Epithelial cell of proximal tubule (primary cell): Measurements from ENCODE around the gene PPP2R2D. TPM values are rescaled to one million over a fixed set of nuclear protein-coding genes. Genes with fewer than 3 reads are reported as not detected.

Source experiments
- DNase-seq: peaks from one replicate; pipeline ENCODE4 v3.0.0-alpha.2; 2011; ENCODE audit warnings: low read depth
- H3K4me3 ChIP-seq: 2 replicates; pipeline ENCODE4 v1.5.1; 2011; ENCODE audit warnings: low read depth, mild to moderate bottlenecking, low read length
- total RNA-seq: library from RNA; depleted of rRNA; stranded (reverse); fragments of >200 nt; gene quantifications from 2 replicates; pipeline ENCODE4 v1.2.3, GENCODE V29; 2015
- TF ChIP-seq, protein P1 (sequence below): conservative IDR thresholded peaks from 2 replicates; pipeline ENCODE4 v1.5.1; 2012; ENCODE audit warnings: low read depth, mild to moderate bottlenecking, low read length

PPP2R2D gene
- total RNA-seq, 1 donor from 2014 or later: 28.6 TPM

DNA sequence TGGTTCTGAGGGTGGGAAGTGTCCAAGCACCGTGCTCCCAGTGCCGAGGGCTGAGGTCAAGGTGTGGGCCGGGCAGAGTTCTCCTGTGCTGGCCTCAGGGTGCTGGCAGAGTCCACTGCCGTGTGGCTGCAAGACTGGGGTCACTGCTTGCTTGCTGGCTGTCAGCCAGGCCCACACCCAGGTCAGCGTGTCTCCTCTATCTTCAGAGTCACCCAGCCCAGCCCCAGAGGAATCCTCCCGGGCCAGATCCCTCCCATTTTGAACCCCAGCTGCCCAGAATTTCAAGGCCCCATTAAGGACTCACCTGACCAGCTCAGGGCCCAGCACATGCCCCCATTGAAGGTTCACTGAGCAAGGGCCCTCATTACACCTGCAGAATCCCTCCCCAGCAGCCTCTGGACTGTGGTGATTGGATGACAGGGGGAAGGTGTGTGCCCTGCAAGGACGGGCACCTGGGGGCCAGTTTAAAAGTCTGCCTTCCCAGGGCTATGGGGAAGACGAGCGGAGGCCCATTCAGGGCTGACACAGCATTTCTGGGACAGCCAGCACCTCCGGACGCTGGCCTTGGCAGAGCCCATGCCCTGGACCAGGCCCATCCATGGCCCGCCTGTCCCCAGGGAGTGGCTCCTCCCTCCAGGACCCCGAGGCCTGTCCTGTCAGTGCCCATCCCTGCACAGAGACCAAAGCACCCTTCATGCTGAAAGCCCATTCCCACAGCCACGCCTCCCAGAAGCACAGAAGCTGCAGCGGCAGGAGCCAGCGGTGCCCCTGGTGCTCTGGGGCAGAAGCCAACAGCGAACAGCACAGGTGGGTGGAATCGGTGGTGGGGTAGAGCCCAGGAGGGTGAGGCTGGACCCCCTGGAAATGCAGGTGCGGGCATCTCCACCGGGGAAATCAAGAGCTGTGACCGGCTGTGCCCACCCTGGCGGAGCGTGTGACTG lies 45.1 kb upstream of the PPP2R2D start:
- H3K4me3 ChIP-seq: no peak overlapping the region
- TF ChIP-seq, protein P1, sequence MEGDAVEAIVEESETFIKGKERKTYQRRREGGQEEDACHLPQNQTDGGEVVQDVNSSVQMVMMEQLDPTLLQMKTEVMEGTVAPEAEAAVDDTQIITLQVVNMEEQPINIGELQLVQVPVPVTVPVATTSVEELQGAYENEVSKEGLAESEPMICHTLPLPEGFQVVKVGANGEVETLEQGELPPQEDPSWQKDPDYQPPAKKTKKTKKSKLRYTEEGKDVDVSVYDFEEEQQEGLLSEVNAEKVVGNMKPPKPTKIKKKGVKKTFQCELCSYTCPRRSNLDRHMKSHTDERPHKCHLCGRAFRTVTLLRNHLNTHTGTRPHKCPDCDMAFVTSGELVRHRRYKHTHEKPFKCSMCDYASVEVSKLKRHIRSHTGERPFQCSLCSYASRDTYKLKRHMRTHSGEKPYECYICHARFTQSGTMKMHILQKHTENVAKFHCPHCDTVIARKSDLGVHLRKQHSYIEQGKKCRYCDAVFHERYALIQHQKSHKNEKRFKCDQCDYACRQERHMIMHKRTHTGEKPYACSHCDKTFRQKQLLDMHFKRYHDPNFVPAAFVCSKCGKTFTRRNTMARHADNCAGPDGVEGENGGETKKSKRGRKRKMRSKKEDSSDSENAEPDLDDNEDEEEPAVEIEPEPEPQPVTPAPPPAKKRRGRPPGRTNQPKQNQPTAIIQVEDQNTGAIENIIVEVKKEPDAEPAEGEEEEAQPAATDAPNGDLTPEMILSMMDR: no peak
- DNase-seq: no peak

DNA sequence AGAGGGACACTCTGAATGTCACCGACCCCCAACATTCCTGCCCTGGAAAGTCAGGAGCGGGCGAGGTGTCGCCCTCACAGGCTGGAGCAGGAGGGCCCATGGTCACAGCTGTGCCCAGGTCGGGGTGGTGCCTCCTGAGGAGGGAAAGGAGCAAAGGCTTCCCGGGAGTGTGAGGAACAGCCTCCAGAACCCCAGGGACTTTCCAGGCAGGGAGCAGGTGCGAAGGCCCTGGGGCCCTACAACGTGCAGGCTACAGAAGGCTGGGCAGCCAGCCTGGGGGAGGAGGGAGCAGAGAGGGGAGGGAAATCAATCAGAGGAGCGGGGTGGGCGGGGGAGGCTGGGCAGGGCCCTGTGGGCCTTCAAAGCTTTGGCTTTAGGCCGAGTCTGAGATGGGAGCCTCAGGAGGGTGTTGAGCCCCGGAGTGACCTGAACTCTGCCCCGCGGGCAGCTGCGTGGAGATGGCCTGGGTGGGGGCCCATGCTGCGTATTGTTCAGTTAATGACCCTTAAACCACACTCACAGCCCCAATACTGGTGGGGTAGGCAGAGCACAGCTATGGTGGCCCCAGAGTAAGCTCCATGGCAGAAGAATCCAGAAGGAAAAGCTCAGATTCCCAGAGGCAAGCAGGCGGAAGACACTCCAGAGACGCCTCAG lies 44.2 kb upstream of the PPP2R2D start:
- TF ChIP-seq, protein P1: no peak
- no peak for DNase-seq
- H3K4me3 ChIP-seq: no peak overlapping the region

DNA sequence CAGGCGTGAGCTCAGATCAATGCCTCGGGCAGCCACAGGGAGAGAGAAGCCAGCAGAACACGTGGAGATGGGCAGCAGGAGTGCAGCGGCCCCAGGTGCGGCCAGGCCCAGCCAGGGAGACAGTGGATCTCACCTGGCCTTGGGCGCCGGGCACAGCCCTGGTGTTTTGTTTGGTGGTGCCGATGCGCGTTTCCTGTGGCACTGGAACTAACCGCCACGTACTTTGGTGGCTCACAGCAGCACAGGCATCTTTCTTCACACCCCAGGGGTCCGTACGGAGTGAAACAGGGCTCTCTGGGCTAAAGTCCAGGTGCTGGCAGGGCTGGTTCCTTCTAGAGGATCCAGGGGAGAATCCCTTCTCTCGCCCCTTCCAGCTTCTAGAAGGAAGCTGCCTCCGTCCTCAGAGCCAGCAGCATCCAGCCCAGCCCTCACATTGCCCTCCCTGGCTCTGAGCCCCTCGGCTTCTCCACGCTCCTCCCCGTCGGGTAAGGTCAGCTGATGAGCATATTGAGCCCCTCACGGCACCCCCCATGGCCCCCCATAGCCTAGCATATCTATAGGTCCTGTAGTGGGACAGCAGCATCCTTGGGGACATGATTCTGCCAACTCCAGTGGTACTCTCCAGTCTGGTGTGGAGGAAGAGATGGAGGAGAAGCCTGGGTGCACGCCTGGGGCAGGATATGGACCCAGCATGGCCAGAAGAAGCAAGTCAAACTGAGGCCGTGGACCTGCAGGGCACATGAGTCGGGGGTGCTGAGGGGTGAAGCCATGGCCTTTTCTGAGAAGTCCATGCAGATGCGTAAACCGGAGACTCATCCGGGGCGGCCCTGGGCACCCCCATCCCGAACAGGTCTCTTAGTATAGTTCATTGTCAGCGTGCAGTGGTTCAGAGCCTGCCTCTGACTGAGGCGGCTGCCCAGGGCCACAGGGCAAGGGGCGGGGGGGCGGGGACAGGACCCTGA lies 43.4 kb upstream of the PPP2R2D start:
- H3K4me3 ChIP-seq: no peak overlapping the region
- TF ChIP-seq, protein P1: no peak

DNA sequence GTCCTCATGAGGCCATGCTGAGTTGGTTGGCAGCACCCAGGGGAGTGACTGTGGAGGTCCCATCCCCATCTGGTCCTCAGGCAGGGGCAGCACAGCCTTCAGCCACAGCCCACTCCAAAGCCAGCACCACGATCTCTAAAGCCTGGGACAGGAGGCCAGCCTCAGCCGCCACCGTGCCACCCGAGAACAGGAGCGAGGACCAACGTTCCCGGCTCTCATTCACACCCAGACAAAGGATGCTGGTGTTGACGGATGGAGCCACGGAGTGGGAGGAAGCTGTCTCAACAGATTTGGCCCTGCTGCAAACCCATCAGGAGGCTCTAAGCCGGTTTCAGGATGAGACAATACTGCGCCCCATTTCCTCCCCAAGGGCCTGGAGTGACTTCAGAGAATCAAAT lies 42.7 kb upstream of the PPP2R2D start:
- DNase-seq: no peak
- TF ChIP-seq, protein P1: no peak
- H3K4me3 ChIP-seq: no peak overlapping the region

More for the DNA sequence above, 43.4 kb upstream of the PPP2R2D start:
- DNase-seq: no peak

DNA sequence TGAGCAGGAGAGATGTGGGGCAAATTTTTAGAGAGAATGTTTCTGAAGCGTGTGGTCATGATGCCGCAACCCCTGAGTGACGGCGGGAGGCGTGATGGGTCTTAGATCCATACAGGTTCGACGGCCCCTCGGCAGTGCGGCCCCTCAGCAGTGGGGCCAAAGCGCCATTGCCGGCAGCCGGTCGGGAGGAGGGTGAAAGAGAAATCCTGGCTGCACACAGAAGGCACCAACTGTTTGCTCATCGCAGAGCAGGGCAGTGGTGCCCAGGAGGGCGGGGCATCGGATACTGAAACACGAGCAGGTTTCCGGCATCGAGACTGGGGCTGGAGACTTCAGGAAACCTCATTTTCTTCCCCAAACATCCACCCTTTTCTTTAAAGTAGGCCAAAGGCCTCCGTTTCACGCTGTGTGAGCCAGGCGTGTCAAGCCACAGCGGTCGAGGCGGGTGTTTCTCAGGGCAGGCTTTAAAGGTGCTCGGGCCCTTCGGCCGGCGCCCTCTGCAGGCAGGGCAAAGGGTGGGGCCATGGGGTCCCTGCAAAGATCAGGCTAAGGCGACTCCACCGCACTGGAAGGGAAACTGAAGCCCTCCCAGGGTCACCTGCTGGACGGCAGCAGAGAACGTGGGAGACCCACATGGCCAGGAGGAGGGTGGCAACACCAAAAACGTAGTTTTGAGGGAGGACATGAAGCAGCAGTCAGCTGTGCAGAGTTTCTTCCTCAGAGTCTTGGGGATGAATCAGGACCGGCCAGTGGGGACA lies 42.0 kb upstream of the PPP2R2D start:
- TF ChIP-seq, protein P1: no peak
- no peak for DNase-seq
- no peak overlapping the region for H3K4me3 ChIP-seq

DNA sequence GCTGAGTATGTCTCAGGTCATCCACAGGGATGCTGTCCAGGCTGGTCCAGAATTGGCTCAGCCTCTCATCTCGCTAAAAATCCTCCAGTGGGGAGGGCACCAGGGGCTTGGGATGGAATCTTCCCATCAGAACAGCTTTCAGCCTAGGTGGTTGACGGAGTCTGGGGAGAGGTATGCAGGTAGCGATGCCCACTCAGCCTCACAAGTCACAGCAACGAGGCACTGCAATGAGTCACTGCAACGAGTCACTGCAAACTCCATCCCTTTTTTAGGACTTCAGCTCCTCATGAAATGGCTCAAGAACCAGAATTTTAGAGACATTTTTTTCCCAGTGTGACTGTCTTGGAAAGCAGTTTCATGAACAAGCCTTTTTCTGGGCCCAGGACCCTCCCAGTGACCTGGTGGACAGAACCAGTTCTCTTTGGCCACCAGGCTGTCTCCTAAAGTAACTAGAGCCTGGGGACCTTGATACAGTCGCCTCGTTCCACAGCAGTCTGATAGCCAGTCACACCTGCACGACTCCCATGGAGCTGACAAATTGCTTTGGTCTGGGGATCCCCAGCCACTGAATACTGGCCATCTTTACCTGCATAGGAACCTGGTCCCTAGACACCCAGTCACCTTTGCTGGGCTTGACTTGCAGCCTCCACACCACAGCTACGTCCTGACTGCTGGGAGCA lies 41.3 kb upstream of the PPP2R2D start:
- no peak overlapping the region for H3K4me3 ChIP-seq
- TF ChIP-seq, protein P1: no peak
- DNase-seq: no peak
